Gastrocnemius medialis (tissue), 4 donors: ENCODE data around the gene DCP1B. TPM values are rescaled to one million over a fixed set of nuclear protein-coding genes. Genes with fewer than 3 reads are reported as not detected.

Experiments used
- ATAC-seq, 2 donors: fragments of 150-250 bp; one replicate each; pipeline ENCODE4 v1.9.1; 2016
- DNase-seq, 2 donors: peaks; one replicate each; pipeline ENCODE4 v3.0.0-alpha.2; 2019
- H3K27ac ChIP-seq, 4 donors: fragments of 200-600 bp; sonication (generic); 1 replicate in 1 of 4; 2 replicates in 3 of 4; pipeline ENCODE4 v1.5.1; 2016 to 2018; ENCODE audit warnings: mild to moderate bottlenecking in 2 of 4, moderate library complexity in 1 of 4
- H3K27me3 ChIP-seq, 3 donors: fragments of 200-600 bp; sonication (generic) in 2 of 3; 1 replicate in 1 of 3; 2 replicates in 2 of 3; pipeline versions ENCODE4 v1.5.1 to v1.6.0; 2016 to 2019; ENCODE audit warnings: mild to moderate bottlenecking in 1 of 3, moderate library complexity in 1 of 3
- H3K36me3 ChIP-seq, 2 donors: fragments of 200-600 bp; sonication (generic) in 1 of 2; one replicate each; pipeline ENCODE4 v1.5.1; 2017 to 2018
- H3K4me1 ChIP-seq, 2 donors: fragments of 200-600 bp; sonication (generic) in 1 of 2; one replicate each; pipeline ENCODE4 v1.5.1; 2016 to 2017; ENCODE audit warnings: mild to moderate bottlenecking in 2 of 2
- H3K4me3 ChIP-seq, 4 donors: fragments of 200-600 bp; sonication (generic) in 3 of 4; 1 replicate in 1 of 4; 2 replicates in 3 of 4; pipeline ENCODE4 v1.5.1; 2016 to 2019; ENCODE audit warnings: mild to moderate bottlenecking in 2 of 4
- H3K9me3 ChIP-seq, 3 donors: fragments of 200-600 bp; sonication (generic) in 2 of 3; 1 replicate in 1 of 3; 2 replicates in 2 of 3; pipeline ENCODE4 v1.5.1; 2016 to 2019
- POLR2A ChIP-seq, 2 donors: fragments of 450-650 bp; IDR thresholded peaks; one replicate each; pipeline ENCODE4 v1.6.1; 2017; ENCODE audit warnings: antibody characterized with exemption in 2 of 2, mild to moderate bottlenecking in 2 of 2, moderate library complexity in 2 of 2
- in situ Hi-C, 4 donors: fragments of 200-750 bp; cut with MboI; loops; one replicate each; pipeline versions ENCODE4 v1.15.0 to v1.8.0; 2017; ENCODE audit warnings: low sequenced_read_pairs in 4 of 4
- intact Hi-C: fragments of 100-400 bp; cut with DNase I; formaldehyde crosslinking; loops from one replicate; pipeline ENCODE4 v1.15.1; 2023; ENCODE audit warnings: low total_unique reads
- total RNA-seq, 4 donors: library from RNA; depleted of rRNA; stranded (reverse); fragments of >200 nt; gene quantifications; one replicate each; pipeline versions ENCODE4 v1.1.0 to v1.2.3, GENCODE V29; 2016
- TF ChIP-seq, protein P1 (sequence below), 5 experiments: fragments of 450-650 bp in 3 of 5; fragments of 200-600 bp in 2 of 5; sonication (generic) in 2 of 5; IDR thresholded peaks in 4 of 5; conservative IDR thresholded peaks in 1 of 5; 1 replicate in 4 of 5; 2 replicates in 1 of 5; pipeline ENCODE4 v1.5.1; 2016 to 2019; ENCODE audit warnings: antibody characterized with exemption in 5 of 5, mild to moderate bottlenecking in 3 of 5, moderate library complexity in 3 of 5

The DCP1B gene
- total RNA-seq, 4 donors from 2014 or later: 11.5 to 13.5 (median 12.4) TPM

DNA sequence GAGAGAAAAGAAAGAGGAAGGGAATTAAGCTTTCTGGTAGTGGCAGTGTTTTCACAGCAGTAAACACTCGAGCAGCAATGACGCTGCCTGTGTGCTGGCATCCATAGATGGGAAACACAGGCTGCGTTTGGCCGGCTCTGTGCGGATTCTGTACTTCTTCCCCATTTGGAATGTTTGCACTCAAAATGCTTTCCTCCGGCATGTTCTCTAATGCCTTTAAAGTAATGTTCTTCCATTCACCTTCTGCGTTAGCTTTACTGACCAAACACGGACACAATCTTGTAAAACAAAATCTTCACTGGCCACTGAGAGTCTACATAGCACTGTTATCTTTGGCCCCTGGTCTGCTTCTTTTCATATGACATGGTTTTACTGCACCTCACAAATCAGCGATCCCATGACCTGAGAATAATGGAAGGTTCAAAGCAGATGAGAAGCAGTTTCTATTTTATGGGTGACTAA, 31.4 kb downstream of the DCP1B start:
- TF ChIP-seq, protein P1, sequence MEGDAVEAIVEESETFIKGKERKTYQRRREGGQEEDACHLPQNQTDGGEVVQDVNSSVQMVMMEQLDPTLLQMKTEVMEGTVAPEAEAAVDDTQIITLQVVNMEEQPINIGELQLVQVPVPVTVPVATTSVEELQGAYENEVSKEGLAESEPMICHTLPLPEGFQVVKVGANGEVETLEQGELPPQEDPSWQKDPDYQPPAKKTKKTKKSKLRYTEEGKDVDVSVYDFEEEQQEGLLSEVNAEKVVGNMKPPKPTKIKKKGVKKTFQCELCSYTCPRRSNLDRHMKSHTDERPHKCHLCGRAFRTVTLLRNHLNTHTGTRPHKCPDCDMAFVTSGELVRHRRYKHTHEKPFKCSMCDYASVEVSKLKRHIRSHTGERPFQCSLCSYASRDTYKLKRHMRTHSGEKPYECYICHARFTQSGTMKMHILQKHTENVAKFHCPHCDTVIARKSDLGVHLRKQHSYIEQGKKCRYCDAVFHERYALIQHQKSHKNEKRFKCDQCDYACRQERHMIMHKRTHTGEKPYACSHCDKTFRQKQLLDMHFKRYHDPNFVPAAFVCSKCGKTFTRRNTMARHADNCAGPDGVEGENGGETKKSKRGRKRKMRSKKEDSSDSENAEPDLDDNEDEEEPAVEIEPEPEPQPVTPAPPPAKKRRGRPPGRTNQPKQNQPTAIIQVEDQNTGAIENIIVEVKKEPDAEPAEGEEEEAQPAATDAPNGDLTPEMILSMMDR (IDR thresholded peaks at IDR 0.05 in 4 of 5, conservative IDR thresholded peaks at IDR 0.05 in 1 of 5): no peak
- TF ChIP-seq POLR2A (IDR thresholded peaks at IDR 0.05): no peak
- Histone ChIP-seq H3K9me3 (no peaks in the 10 kb centered on the region), H3K27ac (peak overlapping the region; percentile 27 to 35 (median 32)), H3K4me1 (peaks cover 18 to 19% of the 10 kb centered on the region in 2 donors), H3K4me3 (no peak overlapping the region), H3K27me3 (no peaks in the 10 kb centered on the region), H3K36me3 (no peaks in the 10 kb centered on the region)
- no peak for ATAC-seq
- intact Hi-C loops (no loop called here), in situ Hi-C loops (no loop called here)
- DNase-seq: no peak

DNA sequence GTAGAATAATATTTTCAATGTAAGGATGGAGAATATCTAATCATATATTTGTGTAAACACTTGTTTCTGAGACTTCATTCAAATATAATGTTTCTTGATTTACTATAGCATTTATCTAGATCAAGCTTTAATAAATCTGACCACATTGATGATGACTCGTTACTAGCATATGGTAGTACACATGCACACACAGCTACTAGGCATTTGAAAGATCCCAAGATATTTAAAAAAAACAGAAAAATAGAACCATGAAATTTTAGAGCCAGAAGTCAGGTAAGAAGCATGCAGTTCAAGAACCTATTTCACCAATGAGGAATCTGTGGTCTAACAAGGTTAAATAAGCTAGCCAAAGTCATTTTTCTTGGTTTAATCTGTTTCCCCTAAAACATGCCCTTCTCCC, 32.0 kb downstream of the DCP1B start:
- intact Hi-C loops: no loop called here
- ATAC-seq (no peak), DNase-seq (no peak)
- H3K27ac ChIP-seq: peak overlapping the region; percentile 27 to 35 (median 32)
- no peak for TF ChIP-seq POLR2A (IDR thresholded peaks at IDR 0.05)
- TF ChIP-seq, protein P1 (IDR thresholded peaks at IDR 0.05 in 4 of 5, conservative IDR thresholded peaks at IDR 0.05 in 1 of 5): no peak
- in situ Hi-C loops: no loop called here
- no peaks in the 10 kb centered on the region for H3K36me3 ChIP-seq
- no peaks in the 10 kb centered on the region for H3K9me3 ChIP-seq
- peaks cover 15 to 16% of the 10 kb centered on the region in 2 donors for H3K4me1 ChIP-seq
- no peak overlapping the region for H3K4me3 ChIP-seq
- no peaks in the 10 kb centered on the region for H3K27me3 ChIP-seq

DNA sequence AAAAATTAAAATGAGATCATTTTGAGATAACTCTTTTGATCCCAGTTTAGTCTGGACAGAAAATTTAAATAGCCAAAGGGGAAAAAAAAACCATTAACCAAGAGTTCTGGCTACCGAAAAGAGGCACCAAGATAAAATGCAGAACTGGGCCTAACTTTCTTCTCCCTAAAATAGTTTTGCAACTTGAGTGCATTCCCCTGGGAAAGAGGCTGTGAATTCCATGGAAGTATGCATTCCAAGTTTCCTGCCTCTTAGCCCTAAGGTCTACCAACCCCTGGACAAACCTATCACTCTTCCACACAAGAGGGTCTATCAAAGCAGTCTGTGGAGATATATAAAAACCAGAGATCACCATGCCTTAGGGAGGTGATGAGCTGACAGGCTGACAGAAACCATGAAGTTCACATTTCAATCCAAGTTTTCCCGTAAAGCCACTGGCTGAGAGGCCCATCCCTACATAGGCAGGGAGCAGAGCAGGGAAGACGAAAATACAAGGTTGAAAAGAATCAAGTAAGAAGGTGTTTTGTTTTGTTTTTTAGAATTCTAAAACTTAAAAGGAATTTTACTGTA, 33.8 kb downstream of the DCP1B start:
- intact Hi-C loops (no loop called here), in situ Hi-C loops (no loop called here)
- Histone ChIP-seq H3K4me3 (no peak overlapping the region), H3K4me1 (peaks cover 12 to 14% of the 10 kb centered on the region in 2 donors), H3K9me3 (no peaks in the 10 kb centered on the region), H3K27ac (no peak overlapping the region), H3K36me3 (peaks cover 0 to 2% of the 10 kb centered on the region in 2 donors), H3K27me3 (no peaks in the 10 kb centered on the region)
- ATAC-seq (no peak), DNase-seq (no peak)
- TF ChIP-seq POLR2A (IDR thresholded peaks at IDR 0.05): no peak
- TF ChIP-seq, protein P1 (IDR thresholded peaks at IDR 0.05 in 4 of 5, conservative IDR thresholded peaks at IDR 0.05 in 1 of 5): no peak

DNA sequence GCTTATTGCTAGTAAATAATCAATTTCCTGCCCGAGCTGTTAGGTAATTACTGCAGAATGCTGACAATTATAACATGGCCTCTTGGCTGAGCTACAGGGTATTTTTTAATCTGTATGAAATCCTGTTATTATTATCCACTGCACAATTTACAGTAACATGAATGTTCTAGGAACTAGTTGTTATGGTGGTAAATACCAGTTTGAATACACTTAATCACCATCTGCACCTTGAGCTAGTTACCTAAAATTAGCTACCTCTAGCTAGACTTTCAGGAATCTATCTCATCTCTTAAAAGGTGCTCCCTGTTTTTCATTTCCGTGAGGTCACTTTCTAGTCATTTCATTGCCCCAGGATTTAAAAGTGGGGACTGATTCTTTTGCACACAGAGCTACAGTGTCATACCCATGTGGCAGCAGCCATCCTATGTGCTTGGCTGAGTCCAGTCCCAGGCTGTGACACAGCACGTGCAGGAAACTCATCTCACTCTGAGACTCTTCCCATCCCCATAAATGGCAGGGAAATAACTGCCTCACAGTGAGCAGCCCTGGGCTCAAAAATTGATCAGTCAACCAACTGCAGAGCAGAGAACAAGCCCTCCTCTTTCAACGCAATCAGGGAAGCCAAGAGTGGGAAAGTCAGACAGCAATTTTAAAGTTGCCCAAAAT, 37.6 kb downstream of the DCP1B start:
- no peak overlapping the region for H3K4me3 ChIP-seq
- TF ChIP-seq, protein P1 (IDR thresholded peaks at IDR 0.05 in 4 of 5, conservative IDR thresholded peaks at IDR 0.05 in 1 of 5): no peak
- no peak for TF ChIP-seq POLR2A (IDR thresholded peaks at IDR 0.05)
- H3K4me1 ChIP-seq: peaks cover 3 to 6% of the 10 kb centered on the region in 2 donors
- intact Hi-C loops: no loop called here
- H3K36me3 ChIP-seq: peaks cover 0 to 19% of the 10 kb centered on the region in 2 donors
- in situ Hi-C loops: no loop called here
- no peak for DNase-seq
- H3K27ac ChIP-seq: no peak overlapping the region
- no peaks in the 10 kb centered on the region for H3K9me3 ChIP-seq
- H3K27me3 ChIP-seq: no peaks in the 10 kb centered on the region
- ATAC-seq: no peak
